ENCODE data around the gene GLT6D1.

DNA sequence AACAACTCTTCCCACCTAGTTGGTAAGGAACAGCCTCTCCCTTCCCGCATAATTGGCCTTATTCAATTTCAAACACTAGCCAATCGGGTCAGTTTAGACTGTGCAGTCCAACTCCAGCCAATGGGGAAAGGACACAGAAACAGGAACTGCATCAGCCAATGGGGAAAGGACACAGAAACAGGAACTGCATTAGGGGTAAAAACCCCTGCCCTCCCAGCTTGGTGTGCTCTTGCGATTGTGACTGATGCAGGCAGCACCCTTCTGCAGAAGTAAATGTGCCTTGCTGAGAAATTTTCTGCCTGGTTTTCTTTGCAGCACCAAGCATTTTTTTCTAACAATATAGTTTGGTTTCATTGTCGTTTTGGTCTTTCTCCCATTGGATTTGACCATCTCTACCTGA is 8.5 kb upstream of the GLT6D1 start:
- TF ChIP-seq POLR2A (IDR thresholded peaks at IDR 0.05) (no peak), POLR2AphosphoS5 (IDR thresholded peaks at IDR 0.05) (no peak)
- TF ChIP-seq, protein P1, sequence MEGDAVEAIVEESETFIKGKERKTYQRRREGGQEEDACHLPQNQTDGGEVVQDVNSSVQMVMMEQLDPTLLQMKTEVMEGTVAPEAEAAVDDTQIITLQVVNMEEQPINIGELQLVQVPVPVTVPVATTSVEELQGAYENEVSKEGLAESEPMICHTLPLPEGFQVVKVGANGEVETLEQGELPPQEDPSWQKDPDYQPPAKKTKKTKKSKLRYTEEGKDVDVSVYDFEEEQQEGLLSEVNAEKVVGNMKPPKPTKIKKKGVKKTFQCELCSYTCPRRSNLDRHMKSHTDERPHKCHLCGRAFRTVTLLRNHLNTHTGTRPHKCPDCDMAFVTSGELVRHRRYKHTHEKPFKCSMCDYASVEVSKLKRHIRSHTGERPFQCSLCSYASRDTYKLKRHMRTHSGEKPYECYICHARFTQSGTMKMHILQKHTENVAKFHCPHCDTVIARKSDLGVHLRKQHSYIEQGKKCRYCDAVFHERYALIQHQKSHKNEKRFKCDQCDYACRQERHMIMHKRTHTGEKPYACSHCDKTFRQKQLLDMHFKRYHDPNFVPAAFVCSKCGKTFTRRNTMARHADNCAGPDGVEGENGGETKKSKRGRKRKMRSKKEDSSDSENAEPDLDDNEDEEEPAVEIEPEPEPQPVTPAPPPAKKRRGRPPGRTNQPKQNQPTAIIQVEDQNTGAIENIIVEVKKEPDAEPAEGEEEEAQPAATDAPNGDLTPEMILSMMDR (IDR thresholded peaks at IDR 0.05), result no peak
